Duodenal mucosa (tissue), 2 donors: ENCODE data around the gene FLVCR1.
"Not testable (repeated sequence)": the region's sequence is repeated elsewhere in the genome, so short reads cannot be mapped to it uniquely, and the experiment has no call there.

Experiments used
- H3K27ac ChIP-seq: one replicate; pipeline ENCODE4 v1.7.0; 2013; ENCODE audit warnings: low read depth, low read length
- H3K27me3 ChIP-seq, 2 donors: one replicate each; pipeline ENCODE4 v1.7.0; 2013; ENCODE audit warnings: low read length in 2 of 2, control low read depth in 1 of 2; ENCODE audit not compliant: insufficient read depth in 2 of 2, control insufficient read depth in 1 of 2
- H3K36me3 ChIP-seq, 2 donors: one replicate each; pipeline ENCODE4 v1.7.0; 2013; ENCODE audit warnings: low read length in 2 of 2, control low read depth in 1 of 2; ENCODE audit not compliant: insufficient read depth in 2 of 2, control insufficient read depth in 1 of 2
- H3K4me1 ChIP-seq, 2 donors: one replicate each; pipeline ENCODE4 v1.7.0; 2013; ENCODE audit warnings: low read length in 2 of 2, control low read depth in 1 of 2; ENCODE audit not compliant: insufficient read depth in 2 of 2, control insufficient read depth in 1 of 2
- H3K4me3 ChIP-seq, 2 donors: one replicate each; pipeline ENCODE4 v1.7.0; 2013; ENCODE audit warnings: low read length in 2 of 2, low read depth in 1 of 2
- H3K9ac ChIP-seq, 2 donors: one replicate each; pipeline ENCODE4 v1.7.0; 2013; ENCODE audit warnings: low read length in 2 of 2, low read depth in 1 of 2
- H3K9me3 ChIP-seq, 2 donors: one replicate each; pipeline ENCODE4 v1.7.0; 2013; ENCODE audit warnings: low read length in 2 of 2, control low read depth in 1 of 2; ENCODE audit not compliant: control insufficient read depth in 1 of 2

FLVCR1 gene

DNA sequence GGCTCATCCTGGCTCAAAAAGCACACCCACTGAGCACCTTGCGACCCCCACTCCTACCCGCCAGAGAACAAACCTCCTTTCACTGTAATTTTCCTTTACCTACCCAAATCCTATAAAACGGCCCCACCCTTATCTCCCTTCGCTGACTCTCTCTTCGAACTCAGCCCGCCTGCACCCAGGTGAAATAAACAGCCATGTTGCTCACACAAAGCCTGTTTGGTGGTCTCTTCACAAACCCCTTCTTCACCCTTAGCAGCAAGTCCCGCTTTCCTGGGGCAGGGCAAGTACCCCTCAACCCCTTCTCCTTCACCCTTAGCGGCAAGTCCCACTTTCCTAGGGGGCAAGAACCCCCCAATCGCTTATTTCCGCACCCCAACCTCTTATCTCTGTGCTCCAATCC is 52.1 kb downstream of the FLVCR1 start:
- not testable (repeated sequence) for H3K4me3 ChIP-seq

DNA sequence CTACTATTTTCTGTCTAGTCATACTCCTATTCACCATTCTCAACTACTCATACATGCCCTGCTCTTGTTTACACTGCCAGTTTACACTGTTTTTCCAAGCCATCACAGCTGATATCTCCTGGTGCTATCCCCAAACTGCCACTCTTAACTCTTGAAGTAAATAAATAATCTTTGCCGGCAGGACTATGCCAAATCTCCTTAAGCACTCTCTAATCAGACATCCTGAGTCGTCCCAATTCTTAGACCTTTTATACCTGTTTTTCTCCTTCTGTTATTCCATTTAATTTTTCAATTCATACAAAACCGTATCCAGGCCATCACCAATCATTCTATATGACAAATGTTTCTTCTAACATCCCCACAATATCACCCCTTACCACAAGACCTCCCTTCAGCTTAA is 55.6 kb downstream of the FLVCR1 start:
- H3K36me3 ChIP-seq, H3K4me3 ChIP-seq, H3K9ac ChIP-seq, H3K4me1 ChIP-seq, H3K27me3 ChIP-seq, H3K9me3 ChIP-seq, H3K27ac ChIP-seq: not testable (repeated sequence)

More for the DNA sequence above, 52.1 kb downstream of the FLVCR1 start:
- not testable (repeated sequence) for H3K4me1 ChIP-seq, H3K27me3 ChIP-seq, H3K9ac ChIP-seq, H3K36me3 ChIP-seq, H3K9me3 ChIP-seq, H3K27ac ChIP-seq

DNA sequence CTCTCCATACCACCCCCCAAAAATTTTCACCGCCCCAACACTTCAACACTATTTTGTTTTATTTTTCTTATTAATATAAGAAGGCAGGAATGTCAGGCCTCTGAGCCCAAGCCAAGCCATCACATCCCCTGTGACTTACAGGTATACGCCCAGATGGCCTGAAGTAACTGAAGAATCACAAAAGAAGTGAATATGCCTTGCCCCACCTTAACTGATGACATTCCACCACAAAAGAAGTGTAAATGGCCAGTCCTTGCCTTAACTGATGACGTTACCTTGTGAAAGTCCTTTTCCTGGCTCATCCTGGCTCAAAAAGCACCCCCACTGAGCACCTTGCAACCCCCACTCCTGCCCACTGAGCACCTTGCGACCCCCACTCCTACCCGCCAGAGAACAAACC is 56.0 kb downstream of the FLVCR1 start:
- not testable (repeated sequence) for H3K27ac ChIP-seq, H3K4me3 ChIP-seq, H3K9me3 ChIP-seq, H3K4me1 ChIP-seq, H3K36me3 ChIP-seq, H3K9ac ChIP-seq, H3K27me3 ChIP-seq

DNA sequence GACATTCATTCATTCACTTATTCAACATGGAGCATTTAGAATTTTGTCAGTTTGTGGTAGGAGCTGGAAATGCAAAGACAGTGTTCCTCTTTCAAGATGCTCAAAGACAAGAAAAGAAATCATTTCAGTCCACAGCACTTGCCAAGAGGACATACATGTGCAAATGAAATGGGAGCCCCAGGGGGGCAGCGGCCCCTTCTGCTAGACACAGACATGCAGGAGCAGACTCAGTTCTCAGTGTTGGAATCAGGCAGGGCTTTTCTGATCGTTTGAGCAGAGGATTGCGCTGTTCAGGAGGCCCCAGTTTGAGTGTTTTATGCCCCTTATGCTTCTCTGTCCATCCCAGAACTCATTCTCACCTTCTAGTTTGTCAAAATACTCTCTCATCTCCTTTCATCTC is 56.7 kb downstream of the FLVCR1 start:
- Histone ChIP-seq H3K27me3 (peaks cover 0 to 3% of the 10 kb centered on the region in 2 donors), H3K9ac (no peak overlapping the region), H3K27ac (no peak overlapping the region)

DNA sequence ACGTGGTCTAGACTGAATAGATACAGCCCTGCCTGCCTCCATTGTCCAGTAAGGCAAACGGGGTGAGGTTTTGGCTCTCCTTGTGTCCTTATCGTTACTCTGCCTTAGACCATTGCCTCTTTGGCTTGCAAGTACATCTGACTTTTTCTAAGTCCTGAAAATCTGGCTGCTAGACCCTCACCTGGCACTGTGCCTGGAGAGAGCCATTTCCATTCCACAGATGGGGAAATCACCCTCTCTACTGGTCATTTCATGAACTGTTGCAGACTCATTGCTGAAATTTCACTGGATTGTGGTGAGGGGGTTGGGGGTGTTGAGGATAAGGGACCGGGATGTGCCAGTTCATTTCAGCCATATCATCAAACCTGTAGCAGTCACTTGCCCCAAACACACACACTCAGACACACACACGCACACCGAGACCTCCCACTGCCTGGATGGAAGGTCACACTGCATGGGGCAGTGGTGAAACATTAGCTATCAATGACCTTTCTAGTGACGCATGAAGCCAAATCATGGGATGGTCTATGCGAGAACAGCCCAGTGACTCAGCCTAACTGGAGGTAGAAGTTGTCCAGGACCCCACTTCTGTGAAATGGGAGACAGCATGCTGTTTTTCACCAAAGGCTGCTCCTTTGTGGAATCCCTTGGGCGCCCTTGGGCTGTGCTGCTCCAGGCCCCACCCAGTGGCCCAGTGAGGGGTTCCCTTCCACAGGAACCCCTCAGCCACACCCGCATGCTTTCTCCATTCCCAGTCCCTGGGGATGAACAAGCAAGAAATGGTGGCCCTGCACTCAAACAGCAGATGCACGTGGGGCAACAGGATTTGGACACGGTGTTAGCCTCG is 57.4 kb downstream of the FLVCR1 start:
- Histone ChIP-seq H3K9me3 (no peaks in the 10 kb centered on the region), H3K27ac (no peak overlapping the region), H3K4me1 (peaks cover 3% of the 10 kb centered on the region in 2 donors), H3K9ac (no peak overlapping the region), H3K4me3 (no peak overlapping the region), H3K27me3 (peaks cover 0 to 3% of the 10 kb centered on the region in 2 donors), H3K36me3 (no peaks in the 10 kb centered on the region)

More for the DNA sequence above, 56.7 kb downstream of the FLVCR1 start:
- Histone ChIP-seq H3K4me1 (peaks cover 3% of the 10 kb centered on the region in 2 donors), H3K4me3 (no peak overlapping the region), H3K36me3 (no peaks in the 10 kb centered on the region), H3K9me3 (no peaks in the 10 kb centered on the region)

DNA sequence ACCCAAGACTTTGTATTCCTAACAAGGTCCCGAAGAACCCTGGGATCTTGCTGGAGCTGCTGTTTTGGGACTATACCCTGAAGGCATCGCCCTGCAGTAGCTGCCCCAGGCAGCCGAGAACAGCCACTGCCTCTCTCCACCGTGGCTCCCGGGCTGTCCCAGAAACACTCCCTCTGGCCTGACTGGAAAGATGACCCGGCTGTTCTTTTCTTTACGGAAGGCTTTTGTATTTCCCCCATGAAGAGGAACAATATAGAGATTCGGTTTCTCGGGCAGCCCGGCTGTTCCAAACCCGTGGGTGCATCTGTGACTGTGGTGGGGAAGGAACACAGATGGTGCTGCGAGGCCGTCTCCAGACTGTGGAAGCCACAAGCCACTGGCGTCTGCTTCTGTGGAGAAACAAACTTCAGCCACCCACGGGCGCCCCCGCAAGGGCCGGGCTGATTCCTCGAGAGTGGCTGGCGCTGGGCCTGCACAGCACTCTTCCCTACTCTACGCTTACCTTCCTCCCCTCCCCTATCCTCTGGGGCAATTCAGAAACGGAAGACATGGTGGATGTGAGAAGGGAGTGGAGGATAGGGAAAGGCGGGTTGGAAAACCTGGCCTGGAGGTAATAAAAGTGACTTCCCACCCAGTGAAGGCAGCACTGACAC is 58.5 kb downstream of the FLVCR1 start:
- Histone ChIP-seq H3K9me3 (no peaks in the 10 kb centered on the region), H3K36me3 (no peaks in the 10 kb centered on the region), H3K9ac (no peak overlapping the region), H3K27me3 (peaks cover 0 to 3% of the 10 kb centered on the region in 2 donors), H3K4me3 (peak overlapping the region; percentile 44 to 45), H3K4me1 (peaks cover 3% of the 10 kb centered on the region in 2 donors), H3K27ac (no peak overlapping the region)

DNA sequence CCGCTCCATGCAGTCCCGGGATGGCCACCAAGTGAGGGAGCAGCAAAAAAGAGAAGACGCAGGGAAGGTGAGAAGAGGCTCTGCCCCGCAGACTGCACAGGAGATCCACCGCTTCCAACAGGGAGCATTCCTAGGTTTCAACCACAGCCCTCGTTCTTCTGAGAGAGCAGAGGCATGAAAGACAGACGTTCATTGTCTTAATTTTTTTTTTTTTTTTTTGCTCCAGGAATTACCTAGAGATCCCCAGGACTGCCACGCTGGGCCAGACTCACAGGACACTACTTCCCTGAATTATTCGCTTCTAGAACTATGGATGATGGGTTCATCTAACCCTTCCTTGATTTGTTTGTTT is 59.0 kb downstream of the FLVCR1 start:
- Histone ChIP-seq H3K9ac (no peak overlapping the region), H3K36me3 (no peaks in the 10 kb centered on the region), H3K27me3 (peaks cover 0 to 3% of the 10 kb centered on the region in 2 donors), H3K4me3 (peak overlapping the region in 1 of 2 donors; percentile 45), H3K27ac (no peak overlapping the region), H3K9me3 (no peaks in the 10 kb centered on the region), H3K4me1 (peaks cover 3% of the 10 kb centered on the region in 2 donors)

DNA sequence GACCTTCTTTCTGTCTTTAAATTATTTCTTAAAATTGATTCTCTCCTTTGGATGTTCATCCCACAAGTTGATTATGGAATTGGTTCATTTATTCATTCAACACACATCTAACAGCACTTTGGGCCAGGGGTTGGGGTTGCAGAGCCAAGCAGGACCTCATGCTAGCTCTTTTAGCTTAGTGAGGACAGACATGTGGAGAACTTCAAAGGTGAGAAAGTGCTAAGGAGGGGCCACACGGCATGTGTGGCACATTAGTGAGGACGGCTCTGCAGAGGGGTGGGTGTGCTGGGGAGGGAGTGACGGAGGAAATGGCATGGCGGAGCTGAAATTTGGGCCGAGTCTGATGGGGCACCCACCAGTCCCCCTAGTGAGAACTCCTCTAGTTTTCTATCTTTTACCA is 59.8 kb downstream of the FLVCR1 start:
- H3K9ac ChIP-seq: no peak overlapping the region
- peaks cover 0 to 3% of the 10 kb centered on the region in 2 donors for H3K27me3 ChIP-seq
- H3K4me3 ChIP-seq: no peak overlapping the region
- H3K36me3 ChIP-seq: no peaks in the 10 kb centered on the region
- no peaks in the 10 kb centered on the region for H3K9me3 ChIP-seq
- H3K27ac ChIP-seq: no peak overlapping the region
- H3K4me1 ChIP-seq: peaks cover 3% of the 10 kb centered on the region in 2 donors

DNA sequence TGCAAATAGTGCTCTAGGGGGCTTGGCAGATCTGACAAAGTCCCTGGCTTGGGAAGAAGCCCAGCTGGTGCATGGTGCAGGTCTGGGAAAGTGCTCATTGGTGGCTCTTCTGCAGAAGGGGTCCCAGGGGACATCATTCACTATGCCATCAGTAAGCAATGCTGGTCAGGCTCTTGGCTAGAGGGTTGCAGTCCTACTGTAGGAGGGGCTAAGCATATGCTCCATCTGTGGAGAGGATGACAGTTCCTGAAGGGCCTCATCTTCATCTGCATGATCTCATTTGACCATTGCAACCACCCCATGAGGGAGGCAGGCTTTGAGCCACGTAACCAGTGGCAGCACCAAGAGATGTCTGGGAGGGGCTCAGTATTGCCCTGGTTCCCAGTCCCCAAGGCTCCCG is 60.7 kb downstream of the FLVCR1 start:
- Histone ChIP-seq H3K36me3 (no peaks in the 10 kb centered on the region), H3K27ac (no peak overlapping the region), H3K27me3 (peaks cover 0 to 3% of the 10 kb centered on the region in 2 donors), H3K4me3 (no peak overlapping the region), H3K9me3 (no peaks in the 10 kb centered on the region), H3K9ac (no peak overlapping the region), H3K4me1 (peaks cover 3% of the 10 kb centered on the region in 2 donors)

DNA sequence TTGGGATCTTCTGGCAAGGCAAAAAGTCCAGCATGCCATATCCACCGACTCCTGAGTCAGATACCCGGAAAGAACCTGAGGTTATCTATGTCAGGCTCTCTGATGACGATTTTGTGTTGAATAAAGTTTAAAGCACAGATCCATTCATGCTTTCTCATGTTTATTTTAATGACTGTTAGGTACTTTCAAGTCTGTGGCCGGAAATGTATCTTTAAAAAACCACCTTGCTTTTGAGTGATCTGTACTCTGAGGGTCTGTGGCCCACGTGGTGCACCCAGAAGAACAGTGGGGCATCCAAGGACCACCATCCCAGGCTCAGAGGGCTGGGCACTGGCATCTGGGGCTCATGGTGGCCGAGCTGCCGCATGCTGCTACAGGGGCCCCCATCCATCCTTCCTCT is 62.2 kb downstream of the FLVCR1 start:
- Histone ChIP-seq H3K27me3 (peaks cover 0 to 3% of the 10 kb centered on the region in 2 donors), H3K27ac (no peak overlapping the region), H3K36me3 (no peaks in the 10 kb centered on the region), H3K9ac (no peak overlapping the region), H3K4me1 (peaks cover 3% of the 10 kb centered on the region in 2 donors), H3K9me3 (no peaks in the 10 kb centered on the region), H3K4me3 (no peak overlapping the region)
